Neutrophil (primary cell): ENCODE results near the gene YIF1A.

Experiments
- H3K27ac ChIP-seq: fragments of 200-600 bp; sonication (generic); 2 replicates; pipeline ENCODE4 v1.5.1; 2016; ENCODE audit warnings: mild to moderate bottlenecking, moderate library complexity
- H3K27me3 ChIP-seq: fragments of 200-600 bp; sonication (generic); 2 replicates; pipeline ENCODE4 v1.6.0; 2016; ENCODE audit warnings: mild to moderate bottlenecking
- H3K36me3 ChIP-seq: fragments of 200-600 bp; sonication (generic); 2 replicates; pipeline ENCODE4 v1.5.1; 2017
- H3K4me1 ChIP-seq, 2 experiments: fragments of 200-600 bp in 1 of 2; sonication (generic) in 1 of 2; 1 replicate in 1 of 2; 2 replicates in 1 of 2; pipeline versions ENCODE4 v1.5.1 to v1.6.1; 2013 to 2016; ENCODE audit warnings: low read depth in 1 of 2, low read length in 1 of 2, mild to moderate bottlenecking in 1 of 2, moderate library complexity in 1 of 2; ENCODE audit not compliant: control insufficient read depth in 1 of 2, insufficient read depth in 1 of 2
- H3K4me3 ChIP-seq, 2 experiments: fragments of 200-600 bp in 1 of 2; sonication (generic) in 1 of 2; 1 replicate in 1 of 2; 2 replicates in 1 of 2; pipeline ENCODE4 v1.5.1; 2013 to 2016; ENCODE audit warnings: low read depth in 1 of 2, low read length in 1 of 2, mild to moderate bottlenecking in 1 of 2, moderate library complexity in 1 of 2
- H3K9me3 ChIP-seq: fragments of 200-600 bp; sonication (generic); 2 replicates; pipeline ENCODE4 v1.5.1; 2016
- TF ChIP-seq, protein P1 (sequence below): fragments of 200-600 bp; sonication (generic); IDR thresholded peaks from 2 replicates; pipeline ENCODE4 v1.5.1; 2016; ENCODE audit warnings: antibody characterized with exemption

The YIF1A gene

DNA sequence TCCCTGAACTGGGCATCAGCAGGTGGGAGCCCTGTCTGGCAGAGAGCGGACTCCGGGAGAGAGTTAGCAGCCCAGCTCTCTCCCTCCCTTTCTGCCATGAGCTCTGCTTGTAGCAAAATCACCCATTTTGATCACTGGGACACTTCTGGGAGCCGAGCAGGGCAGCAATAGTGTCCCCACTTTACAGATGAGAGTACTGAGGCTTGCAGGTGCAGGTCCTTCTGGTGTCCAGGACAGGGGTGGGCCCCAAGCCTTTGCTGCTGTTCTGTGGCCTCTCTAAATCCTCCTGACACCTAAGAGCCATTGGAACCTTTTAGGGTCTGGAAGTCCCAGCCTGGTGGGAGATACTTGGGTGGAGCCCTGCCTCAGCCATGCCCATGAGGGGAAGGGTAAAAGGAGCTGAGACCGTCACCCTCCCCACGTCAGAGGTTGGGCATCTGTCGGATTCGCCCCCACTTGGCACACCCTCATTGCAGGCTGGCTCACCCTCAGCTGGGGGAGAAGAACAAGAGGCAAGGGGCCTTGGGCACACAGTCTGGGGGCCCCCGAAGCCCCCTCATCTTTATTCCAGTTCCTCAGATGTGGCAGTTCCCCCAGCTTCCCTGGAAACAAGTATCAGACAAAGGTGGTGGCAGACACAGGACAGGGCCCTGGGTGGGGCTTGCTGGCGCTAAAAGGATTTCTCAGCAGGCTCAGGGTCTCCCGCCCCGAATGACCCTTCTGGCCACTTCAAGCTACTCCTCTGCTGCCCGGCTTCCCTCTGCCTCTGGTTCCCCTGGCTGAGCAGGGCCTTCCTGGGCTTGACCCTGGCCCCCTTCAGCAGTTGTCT lies 42.8 kb upstream of the YIF1A start:
- H3K4me1 ChIP-seq, result peaks cover 25% of the 10 kb centered on the region in 2 experiments
- H3K27me3 ChIP-seq, result peaks cover 27% of the 10 kb centered on the region
- no peak overlapping the region for H3K4me3 ChIP-seq
- no peaks in the 10 kb centered on the region for H3K9me3 ChIP-seq
- H3K27ac ChIP-seq, result no peak overlapping the region
- TF ChIP-seq, protein P1, sequence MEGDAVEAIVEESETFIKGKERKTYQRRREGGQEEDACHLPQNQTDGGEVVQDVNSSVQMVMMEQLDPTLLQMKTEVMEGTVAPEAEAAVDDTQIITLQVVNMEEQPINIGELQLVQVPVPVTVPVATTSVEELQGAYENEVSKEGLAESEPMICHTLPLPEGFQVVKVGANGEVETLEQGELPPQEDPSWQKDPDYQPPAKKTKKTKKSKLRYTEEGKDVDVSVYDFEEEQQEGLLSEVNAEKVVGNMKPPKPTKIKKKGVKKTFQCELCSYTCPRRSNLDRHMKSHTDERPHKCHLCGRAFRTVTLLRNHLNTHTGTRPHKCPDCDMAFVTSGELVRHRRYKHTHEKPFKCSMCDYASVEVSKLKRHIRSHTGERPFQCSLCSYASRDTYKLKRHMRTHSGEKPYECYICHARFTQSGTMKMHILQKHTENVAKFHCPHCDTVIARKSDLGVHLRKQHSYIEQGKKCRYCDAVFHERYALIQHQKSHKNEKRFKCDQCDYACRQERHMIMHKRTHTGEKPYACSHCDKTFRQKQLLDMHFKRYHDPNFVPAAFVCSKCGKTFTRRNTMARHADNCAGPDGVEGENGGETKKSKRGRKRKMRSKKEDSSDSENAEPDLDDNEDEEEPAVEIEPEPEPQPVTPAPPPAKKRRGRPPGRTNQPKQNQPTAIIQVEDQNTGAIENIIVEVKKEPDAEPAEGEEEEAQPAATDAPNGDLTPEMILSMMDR, result no peak
- peaks cover 4% of the 10 kb centered on the region for H3K36me3 ChIP-seq

DNA sequence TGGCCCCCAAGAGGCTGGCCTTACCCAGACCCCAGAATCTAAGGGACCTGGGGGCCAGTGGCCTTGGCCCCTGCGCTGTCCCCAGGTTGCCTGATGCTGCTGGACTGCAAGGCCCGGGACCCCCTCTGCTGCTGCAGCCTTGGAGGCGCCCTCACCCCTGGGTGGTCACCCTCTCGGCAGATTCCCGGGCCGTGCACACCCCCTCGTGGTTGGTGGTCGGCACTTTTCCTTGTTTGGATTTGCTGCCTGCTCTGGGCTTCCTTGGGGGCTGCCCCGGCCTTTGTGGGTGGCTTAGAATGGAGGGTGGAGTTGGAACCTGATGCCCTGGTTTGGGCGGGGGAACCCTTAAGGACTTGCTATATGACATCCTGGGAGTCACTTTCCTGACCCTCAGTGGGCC lies 42.0 kb upstream of the YIF1A start:
- Histone ChIP-seq H3K4me3 (no peak overlapping the region), H3K36me3 (no peaks in the 10 kb centered on the region), H3K27ac (no peak overlapping the region), H3K27me3 (peaks cover 19% of the 10 kb centered on the region), H3K9me3 (no peaks in the 10 kb centered on the region), H3K4me1 (peaks cover 17% of the 10 kb centered on the region in 2 experiments)
- TF ChIP-seq, protein P1, result no peak

DNA sequence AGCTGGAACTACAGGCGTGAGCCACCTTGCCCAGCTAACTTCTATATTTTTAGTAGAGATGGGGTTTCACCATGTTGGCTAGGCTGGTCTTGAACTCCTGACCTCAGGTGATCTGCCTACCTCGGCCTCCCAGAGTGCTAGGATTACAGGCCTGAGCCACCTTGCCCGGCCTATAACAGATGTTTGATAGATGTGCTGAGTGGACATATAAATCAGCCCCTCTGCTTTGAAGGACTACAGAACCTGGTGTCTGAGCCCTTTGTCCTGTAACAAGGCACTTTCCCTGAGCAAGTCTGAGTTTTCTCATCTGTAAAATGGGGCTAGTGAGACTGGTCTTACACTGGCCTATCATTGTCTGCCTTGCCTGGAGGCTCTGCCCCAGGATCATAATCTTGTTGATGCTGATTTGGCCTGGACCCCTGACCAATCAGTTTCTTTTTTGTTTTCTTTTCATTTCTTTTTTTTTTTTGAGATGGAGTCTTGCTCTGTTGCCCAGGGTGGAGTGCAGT lies 40.3 kb upstream of the YIF1A start:
- H3K36me3 ChIP-seq, result no peaks in the 10 kb centered on the region
- H3K4me1 ChIP-seq, result peaks cover 4 to 5% of the 10 kb centered on the region in 2 experiments

DNA sequence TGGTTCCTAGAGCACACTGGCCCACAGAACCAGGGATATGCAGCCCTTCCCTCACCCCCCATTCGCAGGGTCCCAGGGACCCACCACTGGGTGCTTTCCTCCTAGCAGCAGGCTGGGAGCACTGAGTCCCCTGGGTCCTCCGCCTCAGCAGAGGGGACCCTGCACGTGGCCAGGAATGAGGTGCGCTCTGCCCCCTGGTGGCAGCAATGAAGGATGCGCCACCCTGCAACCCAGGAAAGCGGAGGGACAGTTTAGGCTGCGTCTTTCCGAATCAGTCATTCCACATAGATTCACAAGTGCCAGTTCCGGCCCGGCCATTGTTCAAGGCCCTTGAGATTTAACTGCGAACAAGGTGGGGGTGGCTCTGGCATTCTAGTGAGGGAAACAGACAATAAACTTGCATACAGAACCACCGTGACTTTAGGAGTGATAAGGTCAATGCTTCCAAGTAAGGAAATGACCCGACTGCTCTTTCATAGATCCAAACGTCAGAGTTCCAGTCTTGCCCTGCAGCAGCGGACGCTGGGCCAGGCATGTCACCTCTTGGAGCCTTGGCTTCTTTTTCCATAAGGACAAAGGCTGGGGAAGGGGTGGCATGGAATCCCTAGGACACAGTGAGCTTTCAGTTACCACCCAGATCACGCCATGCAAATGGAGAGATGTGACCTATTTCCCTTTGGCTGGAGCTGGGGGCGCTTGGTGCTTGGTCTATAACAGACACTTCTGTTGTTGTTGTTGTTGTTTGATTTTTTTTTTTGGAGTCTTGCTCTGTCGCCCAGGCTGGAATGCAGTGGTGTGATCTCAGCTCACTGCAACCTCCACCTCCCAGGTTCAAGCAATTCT lies 39.6 kb upstream of the YIF1A start:
- TF ChIP-seq, protein P1, result peak; percentile 85
- H3K4me1 ChIP-seq, result peaks cover 4 to 5% of the 10 kb centered on the region in 2 experiments
- H3K4me3 ChIP-seq, result no peak overlapping the region
- H3K27ac ChIP-seq, result no peak overlapping the region
- no peaks in the 10 kb centered on the region for H3K36me3 ChIP-seq
- no peaks in the 10 kb centered on the region for H3K9me3 ChIP-seq
- H3K27me3 ChIP-seq, result peaks cover 8% of the 10 kb centered on the region

More for the DNA sequence above, 40.3 kb upstream of the YIF1A start:
- TF ChIP-seq, protein P1, result no peak
- Histone ChIP-seq H3K27me3 (peaks cover 8% of the 10 kb centered on the region), H3K27ac (no peak overlapping the region), H3K9me3 (no peaks in the 10 kb centered on the region), H3K4me3 (no peak overlapping the region)

DNA sequence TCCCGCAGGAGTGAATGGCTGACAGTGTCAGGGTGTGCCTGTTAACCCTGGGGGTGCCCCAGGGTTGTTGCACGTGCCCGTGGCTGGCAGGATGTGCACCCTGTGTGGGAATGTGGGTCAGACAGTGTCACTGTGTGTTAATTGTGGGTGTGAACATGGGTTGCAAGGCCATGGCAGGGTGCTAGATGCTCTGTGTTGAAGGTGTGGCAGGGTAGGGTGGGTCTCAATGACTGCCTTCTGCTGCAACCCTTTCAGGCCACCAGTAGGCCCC lies 39.0 kb upstream of the YIF1A start:
- Histone ChIP-seq H3K27me3 (peaks cover 8% of the 10 kb centered on the region), H3K4me1 (peaks cover 4 to 5% of the 10 kb centered on the region in 2 experiments), H3K36me3 (no peaks in the 10 kb centered on the region), H3K27ac (no peak overlapping the region), H3K4me3 (no peak overlapping the region), H3K9me3 (no peaks in the 10 kb centered on the region)
- TF ChIP-seq, protein P1, result no peak
